CD14-positive monocyte (primary cell): ENCODE measurements around the gene RALGAPB. TPM values are rescaled to one million over a fixed set of nuclear protein-coding genes. Genes with fewer than 3 reads are reported as not detected.
"Not testable (repeated sequence)": the region's sequence is repeated elsewhere in the genome, so short reads cannot be mapped to it uniquely, and the experiment has no call there.

Experiments used
- DNase-seq, 3 donors: peaks; one replicate each; pipeline ENCODE4 v3.0.0-alpha.2; 2011 to 2022
- H2AFZ ChIP-seq: 2 replicates; pipeline ENCODE4 v1.6.0; 2012; ENCODE audit warnings: mild to moderate bottlenecking, low read depth, low read length, inconsistent platforms; ENCODE audit not compliant: insufficient read depth, poor library complexity, severe bottlenecking
- H3K27ac ChIP-seq, 2 donors: 1 replicate in 1 of 2; 2 replicates in 1 of 2; pipeline ENCODE4 v1.5.1; 2012 to 2013; ENCODE audit warnings: low read length in 2 of 2, control low read depth in 1 of 2, inconsistent platforms in 1 of 2, low read depth in 1 of 2, mild to moderate bottlenecking in 1 of 2
- H3K27me3 ChIP-seq, 2 donors: one replicate each; pipeline versions ENCODE4 v1.6.0 to v1.6.1; 2011 to 2013; ENCODE audit warnings: low read length in 2 of 2; ENCODE audit not compliant: control insufficient read depth in 2 of 2, insufficient read depth in 2 of 2
- H3K36me3 ChIP-seq, 2 donors: replicated peaks in 1 of 2; 1 replicate in 1 of 2; 2 replicates in 1 of 2; pipeline versions ENCODE4 v1.5.1 to v1.6.1; 2012 to 2013; ENCODE audit warnings: low read length in 2 of 2, control low read depth in 1 of 2, inconsistent platforms in 1 of 2, mild to moderate bottlenecking in 1 of 2; ENCODE audit not compliant: insufficient read depth in 2 of 2, control insufficient read depth in 1 of 2
- H3K4me1 ChIP-seq, 2 donors: 1 replicate in 1 of 2; 2 replicates in 1 of 2; pipeline versions ENCODE4 v1.5.1 to v1.6.1; 2012 to 2013; ENCODE audit warnings: low read length in 2 of 2, control low read depth in 1 of 2, inconsistent platforms in 1 of 2, mild to moderate bottlenecking in 1 of 2, moderate library complexity in 1 of 2; ENCODE audit not compliant: insufficient read depth in 2 of 2, control insufficient read depth in 1 of 2
- H3K4me2 ChIP-seq: replicated peaks from 2 replicates; pipeline ENCODE3; 2012; ENCODE audit warnings: low read length, moderate library complexity, mild to moderate bottlenecking; ENCODE audit not compliant: poor library complexity, severe bottlenecking; ENCODE audit errors: extremely low read depth
- H3K4me3 ChIP-seq, 3 experiments: fragments of 200-600 bp in 1 of 3; sonication (generic) in 1 of 3; replicated peaks in 1 of 3; 1 replicate in 2 of 3; 2 replicates in 1 of 3; pipeline ENCODE4 v1.5.1; 2011 to 2013; ENCODE audit warnings: low read length in 3 of 3, mild to moderate bottlenecking in 3 of 3, control low read depth in 2 of 3, low read depth in 2 of 3, inconsistent platforms in 1 of 3, moderate library complexity in 1 of 3
- H3K79me2 ChIP-seq: 2 replicates; pipeline ENCODE4 v1.6.0; 2012; ENCODE audit warnings: mild to moderate bottlenecking, control low read depth, inconsistent platforms, low read length, moderate library complexity; ENCODE audit not compliant: insufficient read depth
- H3K9ac ChIP-seq: 2 replicates; pipeline ENCODE4 v1.6.0; 2017; ENCODE audit warnings: low read length, mild to moderate bottlenecking; ENCODE audit not compliant: insufficient read depth, poor library complexity, severe bottlenecking
- H3K9me3 ChIP-seq, 2 donors: replicated peaks in 1 of 2; 1 replicate in 1 of 2; 2 replicates in 1 of 2; pipeline versions ENCODE4 v1.5.1 to v1.6.1; 2012 to 2013; ENCODE audit warnings: low read length in 2 of 2, control low read depth in 1 of 2; ENCODE audit not compliant: control insufficient read depth in 1 of 2, insufficient read depth in 1 of 2
- H4K20me1 ChIP-seq: 2 replicates; pipeline ENCODE4 v1.6.0; 2012; ENCODE audit warnings: mild to moderate bottlenecking, low read length, control low read depth, moderate library complexity; ENCODE audit not compliant: insufficient read depth
- H3K27ac Mint-ChIP-seq, 7 donors: one replicate each; pipeline ENCODE4 v1.8.0; 2020; ENCODE audit warnings: mild to moderate bottlenecking in 7 of 7, mixed read lengths in 7 of 7, moderate library complexity in 6 of 7, inconsistent platforms in 2 of 7
- H3K27me3 Mint-ChIP-seq, 3 donors: one replicate each; pipeline ENCODE4 v1.8.0; 2021 to 2022; ENCODE audit warnings: low read depth in 3 of 3, mild to moderate bottlenecking in 3 of 3, mixed read lengths in 3 of 3, moderate library complexity in 3 of 3, inconsistent platforms in 1 of 3
- H3K36me3 Mint-ChIP-seq, 2 donors: one replicate each; pipeline ENCODE4 v1.8.0; 2020; ENCODE audit warnings: mixed read lengths in 2 of 2, inconsistent platforms in 1 of 2, mild to moderate bottlenecking in 1 of 2
- H3K4me1 Mint-ChIP-seq: one replicate; pipeline ENCODE4 v1.8.0; 2020; ENCODE audit warnings: mild to moderate bottlenecking, mixed read lengths
- H3K4me3 Mint-ChIP-seq, 2 donors: one replicate each; pipeline ENCODE4 v1.8.0; 2020; ENCODE audit warnings: mild to moderate bottlenecking in 2 of 2, mixed read lengths in 2 of 2, moderate library complexity in 1 of 2
- H3K9me3 Mint-ChIP-seq, 7 donors: one replicate each; pipeline ENCODE4 v1.8.0; 2020 to 2022; ENCODE audit warnings: mixed read lengths in 7 of 7, mild to moderate bottlenecking in 6 of 7, moderate library complexity in 6 of 7, inconsistent platforms in 2 of 7
- WGBS: methylation state at CpG from one replicate; pipeline ENCODE4 v1.1.5; 2013; ENCODE audit warnings: missing lambda C conversion rate; ENCODE audit not compliant: insufficient coverage; 5-methylcytosine and 5-hydroxymethylcytosine counted together
- intact Hi-C, 2 donors: fragments of 100-400 bp; cut with micrococcal nuclease; formaldehyde crosslinking; loops; one replicate each; pipeline versions ENCODE4 v1.15.0 to v1.15.1; 2023
- polyA plus RNA-seq, 3 donors: library from polyadenylated mRNA; depleted of rRNA in 1 of 3; unstranded in 2 of 3; stranded (reverse) in 1 of 3; fragments of 300-500 nt in 2 of 3; fragments of >200 nt in 1 of 3; fragmentation: Illumina TruSeq in 2 of 3; gene quantifications; 1 replicate in 2 of 3; 2 replicates in 1 of 3; pipeline ENCODE4 v1.2.3, GENCODE V29; 2012 to 2021
- TF ChIP-seq, protein P1 (sequence below): fragments of 200-600 bp; IDR thresholded peaks from one replicate; pipeline ENCODE4 v1.8.0; 2022; ENCODE audit warnings: antibody characterized with exemption, mild to moderate bottlenecking

Gene RALGAPB
- polyA plus RNA-seq, 3 donors, result 4.7 to 15.5 (median 6.1) TPM

DNA sequence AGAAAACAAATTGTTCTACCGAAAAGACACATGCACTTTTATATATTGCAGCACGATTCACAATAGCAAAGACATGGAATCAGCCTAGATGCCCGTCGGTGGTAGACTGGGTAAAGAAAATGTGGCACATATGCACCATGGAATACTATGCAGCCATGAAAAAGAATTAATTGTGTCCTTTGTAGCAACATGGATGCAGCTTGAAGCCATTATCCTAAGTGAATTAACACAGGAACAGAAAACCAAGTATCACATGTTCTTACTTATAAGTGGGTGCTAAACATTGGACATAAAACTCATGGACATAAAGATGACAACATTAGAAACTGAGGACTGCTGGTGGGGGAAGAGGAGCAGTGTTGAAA lies 32.4 kb downstream of the RALGAPB start:
- intact Hi-C loops, result no loop called here
- no peaks in the 10 kb centered on the region for H3K27me3 ChIP-seq
- H3K27ac ChIP-seq, result no peak overlapping the region
- 100% methylated on average over 3 of the region's 4 CpGs for WGBS
- H3K4me3 Mint-ChIP-seq, result no peak overlapping the region
- H3K9ac ChIP-seq, result no peak overlapping the region
- H3K36me3 ChIP-seq, result peaks cover 56 to 91% of the 10 kb centered on the region in 2 donors
- H3K27me3 Mint-ChIP-seq, result no peaks in the 10 kb centered on the region
- no peaks in the 10 kb centered on the region for H3K79me2 ChIP-seq
- H3K36me3 Mint-ChIP-seq, result peaks cover 48 to 60% of the 10 kb centered on the region in 2 donors
- H4K20me1 ChIP-seq, result no peaks in the 10 kb centered on the region
- H2AFZ ChIP-seq, result no peak overlapping the region
- no peak overlapping the region for H3K4me2 ChIP-seq
- H3K4me1 ChIP-seq, result no peaks in the 10 kb centered on the region
- TF ChIP-seq, protein P1, sequence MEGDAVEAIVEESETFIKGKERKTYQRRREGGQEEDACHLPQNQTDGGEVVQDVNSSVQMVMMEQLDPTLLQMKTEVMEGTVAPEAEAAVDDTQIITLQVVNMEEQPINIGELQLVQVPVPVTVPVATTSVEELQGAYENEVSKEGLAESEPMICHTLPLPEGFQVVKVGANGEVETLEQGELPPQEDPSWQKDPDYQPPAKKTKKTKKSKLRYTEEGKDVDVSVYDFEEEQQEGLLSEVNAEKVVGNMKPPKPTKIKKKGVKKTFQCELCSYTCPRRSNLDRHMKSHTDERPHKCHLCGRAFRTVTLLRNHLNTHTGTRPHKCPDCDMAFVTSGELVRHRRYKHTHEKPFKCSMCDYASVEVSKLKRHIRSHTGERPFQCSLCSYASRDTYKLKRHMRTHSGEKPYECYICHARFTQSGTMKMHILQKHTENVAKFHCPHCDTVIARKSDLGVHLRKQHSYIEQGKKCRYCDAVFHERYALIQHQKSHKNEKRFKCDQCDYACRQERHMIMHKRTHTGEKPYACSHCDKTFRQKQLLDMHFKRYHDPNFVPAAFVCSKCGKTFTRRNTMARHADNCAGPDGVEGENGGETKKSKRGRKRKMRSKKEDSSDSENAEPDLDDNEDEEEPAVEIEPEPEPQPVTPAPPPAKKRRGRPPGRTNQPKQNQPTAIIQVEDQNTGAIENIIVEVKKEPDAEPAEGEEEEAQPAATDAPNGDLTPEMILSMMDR, result no peak
- no peak overlapping the region for H3K4me3 ChIP-seq
- no peak for DNase-seq
- no peak overlapping the region for H3K27ac Mint-ChIP-seq
- peaks cover 0 to 4% (median 2%) of the 10 kb centered on the region in 7 donors for H3K9me3 Mint-ChIP-seq
- H3K9me3 ChIP-seq, result no peaks in the 10 kb centered on the region
- H3K4me1 Mint-ChIP-seq, result no peaks in the 10 kb centered on the region

DNA sequence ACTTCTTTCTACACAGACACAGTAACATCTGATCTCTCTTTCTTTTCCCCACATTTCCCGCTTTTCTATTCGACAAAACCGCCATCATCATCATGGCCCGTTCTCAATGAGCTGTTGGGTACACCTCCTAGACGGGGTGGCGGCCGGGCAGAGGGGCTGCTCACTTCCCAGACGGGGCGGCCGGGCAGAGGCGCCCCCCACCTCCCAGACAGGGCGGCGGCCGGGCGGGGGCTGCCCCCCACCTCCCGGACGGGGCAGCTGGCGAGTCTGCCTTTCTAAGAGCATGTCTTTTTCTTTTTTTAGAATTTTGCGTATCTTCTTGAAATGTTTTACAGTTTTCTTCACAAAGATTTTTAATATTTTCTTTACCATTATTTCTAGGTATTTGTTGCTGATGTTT lies 39.1 kb downstream of the RALGAPB start:
- H3K4me2 ChIP-seq, H3K4me3 ChIP-seq, H3K27ac Mint-ChIP-seq, H3K27me3 ChIP-seq, H3K27ac ChIP-seq, H2AFZ ChIP-seq, H3K9me3 ChIP-seq, H3K4me1 ChIP-seq, H3K9me3 Mint-ChIP-seq, H3K4me1 Mint-ChIP-seq, intact Hi-C loops, H3K79me2 ChIP-seq, H3K9ac ChIP-seq, DNase-seq, H3K4me3 Mint-ChIP-seq, H3K27me3 Mint-ChIP-seq: not testable (repeated sequence)
- 100% methylated on average over 9 of the region's 19 CpGs for WGBS
- H4K20me1 ChIP-seq, result peaks cover 14% of the 10 kb centered on the region
- H3K36me3 ChIP-seq, result peaks cover 58 to 74% of the 10 kb centered on the region in 2 donors
- H3K36me3 Mint-ChIP-seq, result peaks cover 59 to 75% of the 10 kb centered on the region in 2 donors
